ENCODE measurements around the gene SLC8A3.

SLC8A3 gene

GRCh38 chr14:70148351-70148750, 40.4 kb downstream of the SLC8A3 start:
- Histone ChIP-seq H3K36me3 (ENCODE audit: control insufficient read depth, insufficient read depth, low read length, severe bottlenecking) (no peaks in the 10 kb centered on the region), H3K4me1 (ENCODE audit: control insufficient read depth, insufficient read depth, low read length) (no peaks in the 10 kb centered on the region), H3K4me3 (ENCODE audit: low read length) (no peak overlapping the region), H3K9ac (ENCODE audit: low read length) (no peak overlapping the region), H3K27me3 (replicated peaks; ENCODE audit: control insufficient read depth, insufficient read depth, low read length) (peaks cover 8% of the 10 kb centered on the region), H3K9me3 (ENCODE audit: control insufficient read depth, low read length) (no peaks in the 10 kb centered on the region)
- DNase-seq (ENCODE audit: low read depth) = no peak

- Histone ChIP-seq H3K27me3 (replicated peaks; ENCODE audit: control insufficient read depth, insufficient read depth, low read length) (peaks cover 4% of the 10 kb centered on the region), H3K36me3 (ENCODE audit: control insufficient read depth, insufficient read depth, low read length, severe bottlenecking) (no peaks in the 10 kb centered on the region), H3K4me3 (ENCODE audit: low read length) (no peak overlapping the region), H3K4me1 (ENCODE audit: control insufficient read depth, insufficient read depth, low read length) (no peaks in the 10 kb centered on the region), H3K9me3 (ENCODE audit: control insufficient read depth, low read length) (no peaks in the 10 kb centered on the region), H3K9ac (ENCODE audit: low read length) (no peak overlapping the region)
- no peak for DNase-seq (ENCODE audit: low read depth)
Observed at GRCh38 chr14:70144046-70144445, 44.7 kb downstream of the SLC8A3 start.

GRCh38 chr14:70143306-70143705, 45.4 kb downstream of the SLC8A3 start:
- Histone ChIP-seq H3K9ac (ENCODE audit: low read length) (no peak overlapping the region), H3K4me1 (ENCODE audit: control insufficient read depth, insufficient read depth, low read length) (no peaks in the 10 kb centered on the region), H3K27me3 (replicated peaks; ENCODE audit: control insufficient read depth, insufficient read depth, low read length) (peaks cover 12% of the 10 kb centered on the region), H3K9me3 (ENCODE audit: control insufficient read depth, low read length) (no peaks in the 10 kb centered on the region), H3K4me3 (ENCODE audit: low read length) (no peak overlapping the region), H3K36me3 (ENCODE audit: control insufficient read depth, insufficient read depth, low read length, severe bottlenecking) (no peaks in the 10 kb centered on the region)
- DNase-seq (ENCODE audit: low read depth) = no peak

GRCh38 chr14:70140614-70141013, 48.1 kb downstream of the SLC8A3 start:
- Histone ChIP-seq H3K27me3 (replicated peaks; ENCODE audit: control insufficient read depth, insufficient read depth, low read length) (peaks cover 12% of the 10 kb centered on the region), H3K9me3 (ENCODE audit: control insufficient read depth, low read length) (no peaks in the 10 kb centered on the region), H3K36me3 (ENCODE audit: control insufficient read depth, insufficient read depth, low read length, severe bottlenecking) (no peaks in the 10 kb centered on the region)

GRCh38 chr14:70139384-70139783, 49.4 kb downstream of the SLC8A3 start:
- Histone ChIP-seq H3K4me3 (ENCODE audit: low read length) (no peak overlapping the region), H3K36me3 (ENCODE audit: control insufficient read depth, insufficient read depth, low read length, severe bottlenecking) (no peaks in the 10 kb centered on the region), H3K9ac (ENCODE audit: low read length) (no peak overlapping the region), H3K9me3 (ENCODE audit: control insufficient read depth, low read length) (no peaks in the 10 kb centered on the region), H3K27me3 (replicated peaks; ENCODE audit: control insufficient read depth, insufficient read depth, low read length) (peaks cover 12% of the 10 kb centered on the region), H3K4me1 (ENCODE audit: control insufficient read depth, insufficient read depth, low read length) (no peaks in the 10 kb centered on the region)
- DNase-seq (ENCODE audit: low read depth) = no peak

More at GRCh38 chr14:70140614-70141013, 48.1 kb downstream of the SLC8A3 start:
- H3K4me3 ChIP-seq (ENCODE audit: low read length) = no peak overlapping the region
- H3K9ac ChIP-seq (ENCODE audit: low read length) = no peak overlapping the region
- DNase-seq (ENCODE audit: low read depth) = no peak
- no peaks in the 10 kb centered on the region for H3K4me1 ChIP-seq (ENCODE audit: control insufficient read depth, insufficient read depth, low read length)

- Histone ChIP-seq H3K9me3 (ENCODE audit: control insufficient read depth, low read length) (no peaks in the 10 kb centered on the region), H3K9ac (ENCODE audit: low read length) (no peak overlapping the region), H3K27me3 (replicated peaks; ENCODE audit: control insufficient read depth, insufficient read depth, low read length) (peaks cover 10% of the 10 kb centered on the region), H3K36me3 (ENCODE audit: control insufficient read depth, insufficient read depth, low read length, severe bottlenecking) (no peaks in the 10 kb centered on the region), H3K4me1 (ENCODE audit: control insufficient read depth, insufficient read depth, low read length) (no peaks in the 10 kb centered on the region), H3K4me3 (ENCODE audit: low read length) (no peak overlapping the region)
- no peak for DNase-seq (ENCODE audit: low read depth)
Observed at GRCh38 chr14:70137788-70138187, 51.0 kb downstream of the SLC8A3 start.

GRCh38 chr14:70133461-70133860, 55.3 kb downstream of the SLC8A3 start:
- no peak overlapping the region for H3K9ac ChIP-seq (ENCODE audit: low read length)
- no peaks in the 10 kb centered on the region for H3K36me3 ChIP-seq (ENCODE audit: control insufficient read depth, insufficient read depth, low read length, severe bottlenecking)

GRCh38 chr14:70130482-70130881, 58.3 kb downstream of the SLC8A3 start:
- no peaks in the 10 kb centered on the region for H3K4me1 ChIP-seq (ENCODE audit: control insufficient read depth, insufficient read depth, low read length)
- no peak overlapping the region for H3K9ac ChIP-seq (ENCODE audit: low read length)
- H3K27me3 ChIP-seq (replicated peaks; ENCODE audit: control insufficient read depth, insufficient read depth, low read length) = peaks cover 6% of the 10 kb centered on the region
- no peak for DNase-seq (ENCODE audit: low read depth)
- no peaks in the 10 kb centered on the region for H3K9me3 ChIP-seq (ENCODE audit: control insufficient read depth, low read length)
- no peaks in the 10 kb centered on the region for H3K36me3 ChIP-seq (ENCODE audit: control insufficient read depth, insufficient read depth, low read length, severe bottlenecking)
- H3K4me3 ChIP-seq (ENCODE audit: low read length) = no peak overlapping the region

More at GRCh38 chr14:70133461-70133860, 55.3 kb downstream of the SLC8A3 start:
- Histone ChIP-seq H3K4me1 (ENCODE audit: control insufficient read depth, insufficient read depth, low read length) (no peaks in the 10 kb centered on the region), H3K9me3 (ENCODE audit: control insufficient read depth, low read length) (no peaks in the 10 kb centered on the region), H3K4me3 (ENCODE audit: low read length) (no peak overlapping the region), H3K27me3 (replicated peaks; ENCODE audit: control insufficient read depth, insufficient read depth, low read length) (peaks cover 8% of the 10 kb centered on the region)
- no peak for DNase-seq (ENCODE audit: low read depth)

GRCh38 chr14:70127186-70127585, 61.6 kb downstream of the SLC8A3 start:
- no peak for DNase-seq (ENCODE audit: low read depth)
- no peak overlapping the region for H3K4me3 ChIP-seq (ENCODE audit: low read length)
- no peaks in the 10 kb centered on the region for H3K4me1 ChIP-seq (ENCODE audit: control insufficient read depth, insufficient read depth, low read length)
- no peak overlapping the region for H3K9ac ChIP-seq (ENCODE audit: low read length)
- peaks cover 6% of the 10 kb centered on the region for H3K27me3 ChIP-seq (replicated peaks; ENCODE audit: control insufficient read depth, insufficient read depth, low read length)
- H3K9me3 ChIP-seq (ENCODE audit: control insufficient read depth, low read length) = no peaks in the 10 kb centered on the region
- H3K36me3 ChIP-seq (ENCODE audit: control insufficient read depth, insufficient read depth, low read length, severe bottlenecking) = no peaks in the 10 kb centered on the region

- Histone ChIP-seq H3K4me1 (ENCODE audit: control insufficient read depth, insufficient read depth, low read length) (no peaks in the 10 kb centered on the region), H3K4me3 (ENCODE audit: low read length) (no peak overlapping the region), H3K36me3 (ENCODE audit: control insufficient read depth, insufficient read depth, low read length, severe bottlenecking) (no peaks in the 10 kb centered on the region), H3K27me3 (replicated peaks; ENCODE audit: control insufficient read depth, insufficient read depth, low read length) (peaks cover 5% of the 10 kb centered on the region), H3K9me3 (ENCODE audit: control insufficient read depth, low read length) (no peaks in the 10 kb centered on the region), H3K9ac (ENCODE audit: low read length) (no peak overlapping the region)
- no peak for DNase-seq (ENCODE audit: low read depth)
Observed at GRCh38 chr14:70123796-70124195, 65.0 kb downstream of the SLC8A3 start.

- Histone ChIP-seq H3K4me1 (ENCODE audit: control insufficient read depth, insufficient read depth, low read length) (no peaks in the 10 kb centered on the region), H3K9me3 (ENCODE audit: control insufficient read depth, low read length) (no peaks in the 10 kb centered on the region), H3K4me3 (ENCODE audit: low read length) (no peak overlapping the region), H3K9ac (ENCODE audit: low read length) (no peak overlapping the region), H3K36me3 (ENCODE audit: control insufficient read depth, insufficient read depth, low read length, severe bottlenecking) (no peaks in the 10 kb centered on the region), H3K27me3 (replicated peaks; ENCODE audit: control insufficient read depth, insufficient read depth, low read length) (peaks cover 11% of the 10 kb centered on the region)
- DNase-seq (ENCODE audit: low read depth) = no peak
Observed at GRCh38 chr14:70121521-70121920, 67.2 kb downstream of the SLC8A3 start.

GRCh38 chr14:70118064-70118463, 70.7 kb downstream of the SLC8A3 start:
- no peak overlapping the region for H3K4me3 ChIP-seq (ENCODE audit: low read length)
- H3K27me3 ChIP-seq (replicated peaks; ENCODE audit: control insufficient read depth, insufficient read depth, low read length) = peaks cover 15% of the 10 kb centered on the region
- no peak overlapping the region for H3K9ac ChIP-seq (ENCODE audit: low read length)
- no peaks in the 10 kb centered on the region for H3K36me3 ChIP-seq (ENCODE audit: control insufficient read depth, insufficient read depth, low read length, severe bottlenecking)
- no peaks in the 10 kb centered on the region for H3K4me1 ChIP-seq (ENCODE audit: control insufficient read depth, insufficient read depth, low read length)
- DNase-seq (ENCODE audit: low read depth) = no peak
- H3K9me3 ChIP-seq (ENCODE audit: control insufficient read depth, low read length) = no peaks in the 10 kb centered on the region

Data from adipocyte (in vitro differentiated cells).